Loucy (cell line): ENCODE results near the gene CYP4F2.
"Not testable (repeated sequence)": the region's sequence is repeated elsewhere in the genome, so short reads cannot be mapped to it uniquely, and the experiment has no call there.

Source experiments
- H2AFZ ChIP-seq: fragments of 200-600 bp; sonication (generic); 2 replicates; pipeline ENCODE4 v1.6.0; 2016; ENCODE audit warnings: antibody characterized with exemption, mild to moderate bottlenecking, low read length, moderate library complexity
- H3F3A ChIP-seq: fragments of 200-600 bp; 2 replicates; pipeline ENCODE4 v1.6.0; 2016; ENCODE audit warnings: antibody characterized with exemption, low read depth, mild to moderate bottlenecking
- H3K27me3 ChIP-seq: fragments of 200-600 bp; sonication (generic); 2 replicates; pipeline ENCODE4 v1.6.1; 2014; ENCODE audit warnings: low read length, mild to moderate bottlenecking; ENCODE audit not compliant: insufficient read depth, poor library complexity, severe bottlenecking
- H3K36me3 ChIP-seq: fragments of 200-600 bp; sonication (generic); 2 replicates; pipeline ENCODE4 v1.6.1; 2016; ENCODE audit warnings: low read length; ENCODE audit not compliant: insufficient read depth
- H3K4me1 ChIP-seq: fragments of 200-600 bp; sonication (generic); 2 replicates; pipeline ENCODE4 v1.5.1; 2014; ENCODE audit warnings: low read length, mild to moderate bottlenecking; ENCODE audit not compliant: insufficient read depth, poor library complexity, severe bottlenecking
- H3K4me2 ChIP-seq: fragments of 200-600 bp; sonication (generic); 2 replicates; pipeline ENCODE4 v1.6.0; 2014; ENCODE audit warnings: antibody characterized with exemption, low read length, low read depth, mild to moderate bottlenecking; ENCODE audit not compliant: poor library complexity, severe bottlenecking
- H3K4me3 ChIP-seq: fragments of 200-600 bp; sonication (generic); 2 replicates; pipeline ENCODE4 v1.5.1; 2014; ENCODE audit warnings: low read length, mild to moderate bottlenecking, mixed read lengths; ENCODE audit not compliant: poor library complexity, severe bottlenecking
- H3K79me2 ChIP-seq: fragments of 200-600 bp; sonication (generic); 2 replicates; pipeline ENCODE4 v1.6.1; 2014; ENCODE audit warnings: low read length; ENCODE audit not compliant: insufficient read depth
- H3K9ac ChIP-seq: fragments of 200-600 bp; sonication (generic); 2 replicates; pipeline ENCODE4 v1.6.0; 2014; ENCODE audit warnings: mild to moderate bottlenecking, low read depth, low read length, moderate library complexity; ENCODE audit not compliant: poor library complexity, severe bottlenecking
- H3K9me2 ChIP-seq: fragments of 200-600 bp; sonication (generic); replicated peaks from 2 replicates; pipeline ENCODE4 v1.6.1; 2016; ENCODE audit warnings: low read depth, low read length, mixed read lengths
- H3K9me3 ChIP-seq: fragments of 200-600 bp; sonication (generic); 2 replicates; pipeline ENCODE4 v1.6.1; 2014; ENCODE audit warnings: mild to moderate bottlenecking, antibody characterized with exemption, low read length, low read depth; ENCODE audit not compliant: insufficient read depth
- H4K20me1 ChIP-seq: fragments of 200-600 bp; sonication (generic); 2 replicates; pipeline ENCODE4 v1.6.0; 2014; ENCODE audit warnings: antibody characterized with exemption, low read length, mild to moderate bottlenecking; ENCODE audit not compliant: insufficient read depth, poor library complexity, severe bottlenecking
- EZH2phosphoT487 ChIP-seq: fragments of 200-600 bp; IDR thresholded peaks from 2 replicates; pipeline ENCODE4 v1.6.1; 2018; ENCODE audit warnings: antibody characterized with exemption, mild to moderate bottlenecking, moderate library complexity, borderline replicate concordance
- TF ChIP-seq, protein P1 (sequence below): fragments of 200-600 bp; sonication (generic); conservative IDR thresholded peaks from 2 replicates; pipeline ENCODE4 v1.5.1; 2014; ENCODE audit warnings: mild to moderate bottlenecking, antibody characterized with exemption, low read length

Gene CYP4F2

DNA sequence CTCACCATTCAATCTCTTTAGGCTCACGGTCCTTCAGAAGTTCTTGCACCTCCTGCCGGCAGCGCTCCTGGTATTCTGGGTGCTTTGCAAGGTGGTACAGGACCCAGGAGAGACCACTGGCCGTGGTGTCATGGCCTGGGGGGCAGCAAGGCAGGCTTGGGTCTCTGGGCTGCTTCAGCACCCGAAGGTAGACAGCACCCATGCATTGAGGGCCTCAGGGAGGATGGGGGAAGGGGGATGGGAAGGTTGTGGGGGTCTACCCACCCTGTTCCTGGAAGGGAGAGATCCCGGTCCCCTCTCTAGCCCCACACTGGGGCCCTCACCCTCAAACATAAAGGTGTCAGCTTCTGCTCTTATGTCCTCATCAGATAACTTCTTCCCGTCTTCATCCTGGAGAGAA lies 12.0 kb downstream of the CYP4F2 start:
- no peak overlapping the region for H3K4me2 ChIP-seq
- H3K79me2 ChIP-seq = no peaks in the 10 kb centered on the region
- no peaks in the 10 kb centered on the region for H3K36me3 ChIP-seq
- H2AFZ ChIP-seq = no peak overlapping the region
- no peaks in the 10 kb centered on the region for H3F3A ChIP-seq
- H3K27me3 ChIP-seq = no peaks in the 10 kb centered on the region
- no peaks in the 10 kb centered on the region for H3K9me2 ChIP-seq
- H4K20me1 ChIP-seq = no peaks in the 10 kb centered on the region
- H3K4me3 ChIP-seq = no peak overlapping the region
- H3K4me1 ChIP-seq = peaks cover 20% of the 10 kb centered on the region
- H3K9me3 ChIP-seq = no peaks in the 10 kb centered on the region
- TF ChIP-seq, protein P1, sequence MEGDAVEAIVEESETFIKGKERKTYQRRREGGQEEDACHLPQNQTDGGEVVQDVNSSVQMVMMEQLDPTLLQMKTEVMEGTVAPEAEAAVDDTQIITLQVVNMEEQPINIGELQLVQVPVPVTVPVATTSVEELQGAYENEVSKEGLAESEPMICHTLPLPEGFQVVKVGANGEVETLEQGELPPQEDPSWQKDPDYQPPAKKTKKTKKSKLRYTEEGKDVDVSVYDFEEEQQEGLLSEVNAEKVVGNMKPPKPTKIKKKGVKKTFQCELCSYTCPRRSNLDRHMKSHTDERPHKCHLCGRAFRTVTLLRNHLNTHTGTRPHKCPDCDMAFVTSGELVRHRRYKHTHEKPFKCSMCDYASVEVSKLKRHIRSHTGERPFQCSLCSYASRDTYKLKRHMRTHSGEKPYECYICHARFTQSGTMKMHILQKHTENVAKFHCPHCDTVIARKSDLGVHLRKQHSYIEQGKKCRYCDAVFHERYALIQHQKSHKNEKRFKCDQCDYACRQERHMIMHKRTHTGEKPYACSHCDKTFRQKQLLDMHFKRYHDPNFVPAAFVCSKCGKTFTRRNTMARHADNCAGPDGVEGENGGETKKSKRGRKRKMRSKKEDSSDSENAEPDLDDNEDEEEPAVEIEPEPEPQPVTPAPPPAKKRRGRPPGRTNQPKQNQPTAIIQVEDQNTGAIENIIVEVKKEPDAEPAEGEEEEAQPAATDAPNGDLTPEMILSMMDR = no peak
- TF ChIP-seq EZH2phosphoT487 = no peak
- no peak overlapping the region for H3K9ac ChIP-seq

DNA sequence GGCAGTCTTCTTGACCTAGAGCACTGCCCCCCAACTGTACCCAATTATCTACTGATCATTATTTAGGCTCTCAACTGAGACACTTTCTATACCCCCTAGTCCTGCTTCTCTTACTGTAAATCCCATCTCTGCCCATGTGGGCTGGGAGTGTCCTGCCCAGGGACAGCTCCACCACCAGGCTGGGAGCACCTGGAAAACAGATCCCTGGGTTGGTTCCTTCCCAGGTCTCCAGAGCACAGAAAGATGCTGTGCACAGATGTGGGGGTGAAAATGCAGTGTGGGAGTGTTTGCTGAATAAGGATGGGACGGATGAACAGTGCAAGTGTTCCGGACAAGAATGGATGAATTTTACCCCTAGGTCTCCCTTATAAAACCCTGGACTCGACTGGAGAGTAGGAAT lies 12.7 kb downstream of the CYP4F2 start:
- Histone ChIP-seq H3K79me2 (no peaks in the 10 kb centered on the region), H3F3A (no peaks in the 10 kb centered on the region), H3K4me3 (no peak overlapping the region), H3K4me1 (peaks cover 13% of the 10 kb centered on the region), H4K20me1 (no peaks in the 10 kb centered on the region), H3K27me3 (no peaks in the 10 kb centered on the region), H3K4me2 (no peak overlapping the region), H3K36me3 (no peaks in the 10 kb centered on the region), H2AFZ (no peak overlapping the region), H3K9me2 (no peaks in the 10 kb centered on the region), H3K9ac (no peak overlapping the region), H3K9me3 (no peaks in the 10 kb centered on the region)
- TF ChIP-seq, protein P1 = no peak
- no peak for TF ChIP-seq EZH2phosphoT487

DNA sequence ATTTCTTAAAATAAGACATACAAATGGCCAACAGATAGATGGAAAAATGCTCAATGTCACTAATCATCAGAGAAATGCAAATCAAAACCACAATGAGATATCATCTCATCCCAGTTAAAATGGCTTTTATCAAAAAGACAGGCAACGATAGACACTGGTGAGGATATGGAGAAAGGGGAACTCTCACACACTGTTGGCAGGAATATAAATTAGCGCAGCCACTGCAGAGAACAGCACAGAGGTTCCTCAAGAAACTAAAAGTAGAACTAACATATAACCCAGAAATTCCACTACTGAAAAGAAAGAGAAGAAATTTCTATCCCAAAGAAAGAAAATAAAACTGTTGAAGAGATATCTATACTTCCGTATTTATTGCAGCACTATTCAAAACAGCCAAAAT lies 14.5 kb downstream of the CYP4F2 start:
- H3K9me2 ChIP-seq, H2AFZ ChIP-seq, H3K27me3 ChIP-seq, H3K36me3 ChIP-seq, H4K20me1 ChIP-seq, H3K4me2 ChIP-seq, H3K79me2 ChIP-seq, H3F3A ChIP-seq, H3K9ac ChIP-seq, H3K9me3 ChIP-seq, H3K4me3 ChIP-seq, H3K4me1 ChIP-seq: not testable (repeated sequence)

DNA sequence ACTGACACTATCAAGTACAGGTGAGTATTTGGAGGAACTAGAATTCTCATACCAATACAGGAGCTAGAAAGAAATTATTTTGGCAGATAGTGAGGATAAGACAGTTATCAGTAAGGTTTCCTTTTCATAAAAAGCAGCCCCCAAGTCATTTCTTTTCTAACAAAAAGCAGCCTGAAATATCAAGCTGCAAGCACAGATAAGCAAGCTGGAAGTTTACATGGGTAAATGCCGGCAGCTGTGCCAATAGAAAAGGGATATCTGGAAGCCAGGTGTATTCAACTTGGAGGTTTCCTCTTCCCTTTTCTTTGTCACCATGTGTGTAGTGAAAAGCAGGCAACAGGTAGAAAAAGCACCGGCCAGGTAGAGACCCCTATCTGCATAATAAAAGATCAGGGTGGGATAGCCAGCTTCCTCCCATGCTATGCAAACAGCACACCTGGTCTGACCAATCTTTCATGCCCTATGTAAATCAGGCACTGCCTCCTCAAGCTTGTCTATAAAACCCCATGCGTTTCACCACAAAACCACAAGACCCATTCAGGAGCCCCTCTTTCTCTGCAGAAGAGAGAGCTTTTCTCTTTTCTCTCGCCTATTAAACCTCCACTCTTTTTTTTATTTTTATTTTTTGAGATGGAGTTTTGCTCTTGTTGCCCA lies 22.9 kb downstream of the CYP4F2 start:
- no peak for TF ChIP-seq EZH2phosphoT487
- TF ChIP-seq, protein P1 = no peak
- peak overlapping the region; percentile 65 for H3K4me3 ChIP-seq
- H3K4me2 ChIP-seq = peak overlapping the region; percentile 70
- no peaks in the 10 kb centered on the region for H3K27me3 ChIP-seq
- H3K79me2 ChIP-seq = no peaks in the 10 kb centered on the region
- H3K9ac ChIP-seq = peak overlapping the region; percentile 46
- no peaks in the 10 kb centered on the region for H3K9me2 ChIP-seq
- peaks cover 13% of the 10 kb centered on the region for H3F3A ChIP-seq
- peaks cover 50% of the 10 kb centered on the region for H3K4me1 ChIP-seq
- H3K36me3 ChIP-seq = no peaks in the 10 kb centered on the region
- no peaks in the 10 kb centered on the region for H3K9me3 ChIP-seq
- H2AFZ ChIP-seq = 0 out of 2 replicates have a peak overlapping the region, but pooled peaks have one; percentile 19
- H4K20me1 ChIP-seq = no peaks in the 10 kb centered on the region

DNA sequence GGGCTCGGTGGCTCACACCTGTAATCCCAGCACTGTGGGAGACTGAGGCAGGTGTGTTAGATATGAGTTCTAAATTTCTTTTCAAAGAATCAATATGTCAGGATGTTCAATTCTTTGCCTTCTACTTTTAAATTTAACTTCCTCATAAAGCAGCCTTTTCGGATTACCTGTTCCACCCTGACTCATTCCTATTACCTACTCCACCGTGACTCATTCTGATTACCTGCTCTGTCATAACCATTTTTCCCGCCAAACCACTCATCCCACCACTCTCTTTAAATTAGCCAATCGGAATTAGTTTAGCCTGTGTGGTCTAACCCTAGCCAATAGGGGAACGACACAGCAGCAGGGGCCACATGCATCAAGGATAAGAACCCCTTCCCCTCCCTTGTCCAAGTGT lies 24.1 kb downstream of the CYP4F2 start:
- H3K4me1 ChIP-seq = peaks cover 60% of the 10 kb centered on the region
- H3K4me2 ChIP-seq, H2AFZ ChIP-seq: not testable (repeated sequence)

More for the DNA sequence above, 24.1 kb downstream of the CYP4F2 start:
- H3K4me3 ChIP-seq, H3K36me3 ChIP-seq, H3K27me3 ChIP-seq, H3K9me2 ChIP-seq, H3K9ac ChIP-seq, H3K79me2 ChIP-seq, H4K20me1 ChIP-seq, H3K9me3 ChIP-seq: not testable (repeated sequence)
- peaks cover 18% of the 10 kb centered on the region for H3F3A ChIP-seq
